Mesothelial cell of epicardium (in vitro differentiated cells): Measurements from ENCODE around the gene CLEC16A. TPM values are rescaled to one million over a fixed set of nuclear protein-coding genes. Genes with fewer than 3 reads are reported as not detected.

Experiments
- DNase-seq, 2 experiments: peaks; one replicate each; pipeline ENCODE4 v3.0.0; 2021; ENCODE audit warnings: low spot score in 2 of 2; ENCODE audit not compliant: unreplicated experiment in 2 of 2
- H3K27ac Mint-ChIP-seq: 2 replicates; pipeline ENCODE4 v1.8.0; 2021; ENCODE audit warnings: mixed read lengths
- H3K27me3 Mint-ChIP-seq: 2 replicates; pipeline ENCODE4 v1.8.0; 2021; ENCODE audit warnings: low read depth, mixed read lengths
- H3K36me3 Mint-ChIP-seq: 2 replicates; pipeline ENCODE4 v1.8.0; 2021; ENCODE audit warnings: mixed read lengths
- H3K4me1 Mint-ChIP-seq: 2 replicates; pipeline ENCODE4 v1.8.0; 2021; ENCODE audit warnings: mixed read lengths
- H3K4me3 Mint-ChIP-seq: 2 replicates; pipeline ENCODE4 v1.8.0; 2021; ENCODE audit warnings: mild to moderate bottlenecking, moderate library complexity, mixed read lengths
- H3K9me3 Mint-ChIP-seq: 2 replicates; pipeline ENCODE4 v1.8.0; 2021; ENCODE audit warnings: mixed read lengths
- CTCF ChIP-seq: fragments of 200-600 bp; sonication (generic); IDR thresholded peaks from one replicate; pipeline ENCODE4 v1.5.0; 2021; ENCODE audit warnings: antibody characterized with exemption; ENCODE audit not compliant: unreplicated experiment
- total RNA-seq: library from RNA; stranded (reverse); gene quantifications from 3 replicates; pipeline ENCODE4 v1.2.1, GENCODE V29; 2021

Gene CLEC16A
- total RNA-seq, 1 donor from 2014 or later: 43.3 TPM

- no peaks in the 10 kb centered on the region for H3K4me1 Mint-ChIP-seq
- peaks cover 20% of the 10 kb centered on the region for H3K36me3 Mint-ChIP-seq
- H3K9me3 Mint-ChIP-seq: no peaks in the 10 kb centered on the region
- no peak for DNase-seq
- TF ChIP-seq CTCF: no peak
- no peak overlapping the region for H3K4me3 Mint-ChIP-seq
- H3K27ac Mint-ChIP-seq: no peak overlapping the region
- H3K27me3 Mint-ChIP-seq: no peaks in the 10 kb centered on the region
Measured at GRCh38 chr16:11060364-11060763, 116.0 kb downstream of the CLEC16A start.

- H3K36me3 Mint-ChIP-seq: peaks cover 23% of the 10 kb centered on the region
- no peak overlapping the region for H3K4me3 Mint-ChIP-seq
- DNase-seq: no peak
- no peak overlapping the region for H3K27ac Mint-ChIP-seq
- no peak for TF ChIP-seq CTCF
- H3K4me1 Mint-ChIP-seq: no peaks in the 10 kb centered on the region
- H3K9me3 Mint-ChIP-seq: no peaks in the 10 kb centered on the region
- H3K27me3 Mint-ChIP-seq: no peaks in the 10 kb centered on the region
Measured at GRCh38 chr16:11060842-11061241, 116.5 kb downstream of the CLEC16A start.

- Mint-ChIP-seq H3K27ac (no peak overlapping the region), H3K4me3 (no peak overlapping the region), H3K36me3 (peaks cover 22% of the 10 kb centered on the region), H3K9me3 (no peaks in the 10 kb centered on the region), H3K27me3 (no peaks in the 10 kb centered on the region), H3K4me1 (no peaks in the 10 kb centered on the region)
- no peak for TF ChIP-seq CTCF
- DNase-seq: no peak
Measured at GRCh38 chr16:11061629-11062270, 117.4 kb downstream of the CLEC16A start.

- Mint-ChIP-seq H3K4me1 (no peaks in the 10 kb centered on the region), H3K27me3 (no peaks in the 10 kb centered on the region), H3K4me3 (no peak overlapping the region), H3K27ac (no peak overlapping the region), H3K9me3 (no peaks in the 10 kb centered on the region), H3K36me3 (peaks cover 24% of the 10 kb centered on the region)
- no peak for DNase-seq
- no peak for TF ChIP-seq CTCF
Measured at GRCh38 chr16:11063448-11064201, 119.3 kb downstream of the CLEC16A start.

GRCh38 chr16:11064202-11064540 is 119.8 kb downstream of the CLEC16A start:
- no peak for TF ChIP-seq CTCF
- H3K4me3 Mint-ChIP-seq: no peak overlapping the region
- no peaks in the 10 kb centered on the region for H3K9me3 Mint-ChIP-seq
- H3K27ac Mint-ChIP-seq: no peak overlapping the region
- no peak for DNase-seq
- H3K27me3 Mint-ChIP-seq: no peaks in the 10 kb centered on the region
- H3K4me1 Mint-ChIP-seq: no peaks in the 10 kb centered on the region
- H3K36me3 Mint-ChIP-seq: peaks cover 24% of the 10 kb centered on the region
